Measurements from ENCODE around the gene TLE7. TPM values are rescaled to one million over a fixed set of nuclear protein-coding genes. Genes with fewer than 3 reads are reported as not detected.

Gene TLE7
- total RNA-seq, 2 experiments from 2014 or later: not detected

Other genes with a start within 250 kb of the TLE7 start
- not detected for gene HYDIN, start 211.3 kb downstream of the TLE7 start, total RNA-seq
- gene CMTR2, start 152.7 kb downstream of the TLE7 start, total RNA-seq: 10 to 100 TPM; 20.1 to 21.5 TPM
- gene CALB2, start 83.3 kb downstream of the TLE7 start, total RNA-seq: not detected
- gene ZNF23, start 20.2 kb upstream of the TLE7 start, total RNA-seq: 1 to 10 TPM; 6.0 to 7.3 TPM
- gene ZNF19, start 47.3 kb upstream of the TLE7 start, total RNA-seq: 1 to 10 TPM; 2.1 to 2.8 TPM
- not detected for gene CHST4, start 84.4 kb upstream of the TLE7 start, total RNA-seq
- gene TAT, start 135.0 kb upstream of the TLE7 start, total RNA-seq: not detected
- under 1 TPM; 0.15 TPM for gene MARVELD3, start 184.1 kb upstream of the TLE7 start, total RNA-seq

Data from activated CD4-positive, alpha-beta memory T cell treated with anti-CD3 and anti-CD28 coated beads, Interleukin-2, amount 10 ng/mL, durations not matched to agents 7 days and 5 days (primary cell).